Stimulated activated CD4-positive, alpha-beta T cell treated with anti-CD3 and anti-CD28 coated beads, Interleukin-12 subunit alpha, Interleukin-12 subunit beta, amount 100 ng/mL, for 48 hours (primary cell): ENCODE results near the gene RPL31.

ENCODE experiments used
- DNase-seq, 3 donors: peaks; one replicate each; pipeline ENCODE4 v3.0.0-alpha.2; 2020; ENCODE audit warnings: low read depth in 2 of 3, low spot score in 1 of 3

The RPL31 gene

DNA sequence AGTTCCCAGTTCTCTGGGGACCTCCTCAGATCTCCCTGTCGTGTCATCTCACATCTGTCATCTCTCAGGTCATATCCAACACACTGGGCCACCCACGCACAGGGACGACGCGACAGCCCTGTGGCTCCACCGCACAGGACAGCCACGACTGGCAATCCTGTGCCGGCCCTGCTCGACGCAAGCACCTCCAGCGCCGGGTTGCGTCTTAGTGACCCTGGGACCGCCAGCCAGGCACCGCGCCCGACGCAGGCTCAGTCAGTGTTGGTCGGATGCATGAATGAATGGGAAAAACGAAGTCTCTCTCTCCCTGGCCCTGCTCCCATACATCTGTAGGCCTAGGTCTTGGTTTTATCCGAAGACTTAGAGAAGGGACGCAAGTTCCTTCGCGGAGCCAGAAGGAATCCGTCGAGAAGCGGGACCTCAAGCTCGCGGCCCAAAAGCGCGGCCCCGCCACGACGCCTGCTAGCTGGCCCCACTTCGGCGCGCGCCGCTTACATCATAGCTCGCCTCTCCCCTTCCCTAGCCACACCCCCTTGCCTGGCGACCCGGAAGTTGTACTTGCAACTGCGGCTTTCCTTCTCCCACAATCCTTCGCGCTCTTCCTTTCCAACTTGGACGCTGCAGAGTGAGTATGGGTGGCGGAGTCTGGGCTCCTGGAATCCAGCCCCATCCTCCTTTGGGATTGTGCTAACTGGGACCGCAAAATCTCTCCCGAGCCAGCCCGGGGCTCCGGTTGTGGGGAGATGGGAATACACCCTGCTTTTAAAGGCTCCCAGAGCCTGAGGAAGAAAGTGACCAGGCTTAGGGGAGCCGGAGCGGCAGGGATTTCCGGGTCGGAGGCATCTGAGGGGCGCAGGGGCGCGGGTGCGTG, at the start of gene RPL31:
Gene RPL31 (plus strand): TSS at position 599 of the 871 bp plus-strand sequence. CDS start 413 bp downstream, outside the sequence.
- peak; percentile 93 to 97 (median 95) for DNase-seq

DNA sequence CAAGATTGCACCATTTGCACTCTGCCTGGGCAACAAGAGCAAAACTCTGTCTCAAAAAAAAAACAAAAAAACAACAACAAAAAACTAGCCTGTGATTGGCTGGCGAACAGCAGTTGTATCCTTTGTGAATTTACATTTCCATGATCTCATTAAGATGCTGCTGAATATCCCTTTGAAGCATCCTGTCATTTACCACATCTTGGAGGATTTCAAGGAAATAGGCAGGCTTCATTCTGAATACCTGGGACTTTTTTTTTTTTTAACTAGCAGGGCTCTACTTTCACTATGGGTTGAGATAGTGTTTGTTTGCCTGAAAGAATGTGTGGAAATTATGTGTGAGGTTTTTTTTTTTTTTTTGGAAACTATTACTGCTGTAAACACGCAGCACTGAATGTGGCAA, 49.6 kb upstream of the RPL31 start:
- DNase-seq, result no peak

DNA sequence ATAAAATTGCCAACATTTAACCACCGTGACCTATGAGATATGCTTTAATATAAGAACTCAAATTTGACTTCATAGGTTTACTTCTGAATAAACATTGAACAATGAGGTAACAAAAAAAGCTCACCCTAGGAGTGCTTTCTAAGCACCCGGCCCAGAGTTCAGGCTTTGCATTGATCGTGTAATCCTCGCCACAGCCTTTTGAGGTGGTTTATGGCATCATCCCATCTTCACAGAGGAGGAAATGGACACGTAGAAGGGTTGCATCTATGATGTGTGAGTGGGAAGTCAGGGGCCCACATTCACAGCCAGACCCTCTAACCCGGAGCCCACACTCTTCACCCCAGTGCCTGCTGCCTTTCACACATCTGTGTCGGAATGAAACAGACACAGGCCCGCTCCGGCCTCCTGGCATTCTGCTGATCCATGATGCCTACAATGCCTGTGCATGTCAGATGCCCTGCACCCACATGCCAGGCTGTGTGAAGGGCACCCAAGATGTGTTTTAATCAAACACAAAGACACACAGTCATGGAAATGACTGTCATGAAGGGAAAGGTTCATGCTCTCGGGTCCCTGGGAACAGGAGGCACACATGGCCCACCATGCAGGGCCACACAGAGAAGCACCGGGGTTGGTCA, 48.6 kb upstream of the RPL31 start:
- no peak for DNase-seq

DNA sequence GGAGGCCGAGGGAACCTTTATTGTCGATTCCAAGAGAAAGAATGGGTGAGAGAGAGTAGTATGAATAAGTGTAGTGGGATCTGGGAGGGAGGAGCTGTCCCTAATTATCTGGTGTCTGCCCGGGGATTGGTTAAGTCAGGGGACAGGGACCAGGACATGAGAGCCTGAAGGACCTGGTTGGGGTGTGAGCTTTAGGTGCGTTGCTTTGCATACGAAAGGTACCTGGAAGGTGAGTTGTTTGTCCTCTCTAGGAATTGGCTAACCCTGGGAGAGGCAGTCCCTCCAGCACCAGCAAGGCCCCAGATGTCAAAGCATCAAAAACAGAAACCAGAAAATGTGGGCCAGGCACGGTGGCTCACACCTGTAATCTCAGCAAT, 48.1 kb upstream of the RPL31 start:
- no peak for DNase-seq

DNA sequence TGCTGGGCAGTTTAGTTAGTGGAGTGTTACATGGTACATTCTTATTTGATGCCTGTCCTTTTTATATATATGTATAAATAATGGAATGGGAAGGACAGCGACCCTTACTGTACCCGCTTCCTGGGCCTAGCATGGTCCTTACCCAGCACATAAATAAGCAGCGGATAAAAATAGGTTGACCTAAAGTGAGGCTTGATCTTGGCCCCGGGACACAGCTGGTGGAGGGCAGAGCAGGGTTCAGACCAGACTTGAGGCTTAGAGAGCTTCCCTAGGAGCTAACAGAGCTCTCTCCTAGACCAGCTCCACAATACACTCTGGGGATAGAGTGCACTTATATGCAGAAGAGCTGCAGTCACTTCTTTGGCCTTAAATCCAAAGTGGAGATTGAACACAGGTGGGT, 46.9 kb upstream of the RPL31 start:
- DNase-seq, result no peak

DNA sequence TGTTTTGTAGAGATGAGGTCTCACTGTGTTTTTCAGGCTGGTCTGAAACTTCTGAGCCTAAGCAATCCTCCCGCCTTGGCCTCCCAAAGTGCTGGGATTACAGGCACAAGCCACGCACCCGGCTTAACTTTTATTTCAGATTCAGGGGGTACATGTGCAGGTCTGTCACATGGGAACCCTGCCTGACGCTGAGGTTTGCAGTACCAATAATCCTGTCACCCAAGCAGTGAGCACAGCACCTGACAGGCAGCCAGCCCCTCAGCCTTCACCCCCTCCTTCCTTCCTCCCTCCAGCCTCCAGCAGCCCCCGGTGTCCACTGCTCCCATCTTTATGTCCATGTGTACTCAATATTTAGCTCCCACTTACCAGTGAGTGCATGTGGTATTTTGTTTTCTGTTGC, 46.0 kb upstream of the RPL31 start:
- DNase-seq, result no peak

DNA sequence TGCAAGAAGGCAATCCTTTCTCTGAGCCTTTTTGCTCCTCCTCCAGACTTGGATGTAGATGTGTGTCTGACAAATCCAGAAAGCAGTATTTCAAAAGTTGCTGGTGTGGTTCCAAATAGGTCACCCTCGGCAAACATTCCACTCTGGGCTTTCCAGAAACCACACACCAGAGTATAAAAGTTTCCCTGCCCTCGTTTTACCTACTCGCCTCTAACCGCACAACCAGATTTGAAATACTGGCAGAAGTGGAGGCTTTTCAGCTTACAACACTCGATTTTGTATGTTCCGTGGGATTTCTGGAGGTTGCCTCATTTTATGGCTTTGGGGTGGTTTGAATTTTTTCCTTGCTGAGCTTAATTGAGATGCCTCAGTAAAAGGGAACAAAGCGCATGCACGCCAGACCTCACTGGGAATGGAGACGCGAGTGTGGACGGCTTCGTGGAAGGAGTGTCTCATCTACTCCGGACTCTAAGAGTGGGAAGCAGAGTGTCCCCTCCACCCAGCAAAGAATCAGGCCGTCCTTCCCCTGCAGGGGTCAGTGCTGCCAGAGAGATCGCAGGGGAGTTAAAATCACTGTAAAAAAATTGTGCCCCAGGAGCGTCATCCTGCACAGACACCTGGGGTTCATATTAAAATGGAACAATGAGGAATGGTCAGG, 44.0 kb upstream of the RPL31 start:
- DNase-seq, result no peak

DNA sequence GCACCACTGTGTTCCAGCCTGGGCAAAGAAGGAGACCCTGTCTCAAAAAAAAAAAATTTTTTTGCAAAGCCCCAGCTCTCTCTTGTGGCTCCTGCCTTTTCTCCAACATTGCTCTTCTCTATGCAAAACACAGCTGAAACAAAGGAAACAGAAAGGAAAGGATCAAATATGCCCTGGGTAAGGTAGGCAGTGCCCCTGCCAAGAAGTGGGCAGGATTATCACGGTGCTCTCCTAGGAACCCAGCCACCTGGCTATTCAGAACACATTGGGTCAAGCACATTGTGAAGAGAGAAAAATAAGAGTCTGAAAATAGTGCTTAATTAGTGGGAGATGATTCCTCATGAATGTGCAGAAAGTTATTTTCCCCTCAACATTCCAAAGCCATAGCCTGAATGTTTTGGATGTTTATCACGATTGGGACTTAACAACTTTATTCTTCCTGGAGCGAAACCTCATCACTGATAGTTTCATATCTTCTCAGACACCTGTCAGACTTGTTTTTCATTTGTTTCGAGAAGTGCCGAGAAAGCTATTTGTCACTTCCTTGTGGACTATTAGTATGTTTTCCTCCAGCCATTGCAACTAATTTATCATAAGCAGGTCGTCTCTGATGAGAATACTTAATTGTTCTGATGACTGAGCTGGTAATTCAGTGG, 42.7 kb upstream of the RPL31 start:
- no peak for DNase-seq

DNA sequence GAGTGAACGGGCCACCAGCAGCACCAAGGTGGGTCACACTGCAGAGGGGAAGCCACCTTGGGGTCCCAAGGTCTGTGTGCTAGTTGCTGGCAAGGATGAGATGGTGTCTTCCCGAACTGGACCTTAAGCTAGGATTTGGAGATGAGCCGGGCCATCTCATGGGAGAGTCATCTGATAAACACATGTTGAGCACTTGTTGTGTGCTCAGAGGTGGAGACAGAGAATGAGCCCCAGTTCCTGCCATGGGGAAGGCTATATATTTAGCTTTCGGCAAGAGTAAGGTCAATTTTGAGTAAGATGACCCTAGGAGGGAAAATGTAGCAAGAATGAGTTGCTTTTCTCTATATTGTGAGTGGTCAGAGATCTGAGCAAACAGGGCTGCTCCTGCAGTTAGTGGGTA, 41.4 kb upstream of the RPL31 start:
- DNase-seq, result no peak

DNA sequence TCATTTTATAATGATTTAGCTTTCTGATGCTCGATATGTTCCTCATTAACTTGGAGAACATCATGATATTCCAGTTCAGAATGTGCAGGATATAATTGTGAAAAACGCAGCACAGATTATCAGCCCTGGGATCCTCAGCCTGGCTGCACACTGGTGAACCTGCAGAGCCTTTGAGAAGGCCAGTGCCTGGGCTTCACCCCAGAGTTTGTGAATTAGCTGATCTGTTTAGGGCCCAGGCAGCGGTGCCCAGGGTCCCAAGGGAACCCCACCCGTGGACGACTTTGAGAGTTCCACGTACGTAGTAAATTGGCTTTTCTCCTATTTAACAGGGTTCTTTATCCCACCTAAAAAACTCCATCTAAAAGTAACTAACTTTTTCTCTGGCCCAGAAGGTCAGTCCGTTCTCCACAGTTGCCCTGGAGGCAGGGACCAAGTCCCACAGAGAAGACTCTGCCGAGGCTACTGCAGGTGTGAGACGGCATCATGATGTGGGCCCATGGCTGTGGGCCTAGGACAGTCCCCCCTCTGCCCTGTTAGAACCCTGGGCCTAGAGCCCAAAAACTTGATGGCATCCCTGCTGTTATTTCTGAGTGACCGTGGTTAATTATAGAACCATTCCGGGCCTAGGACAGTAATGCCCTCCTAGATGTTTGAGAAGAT, 39.6 kb upstream of the RPL31 start:
- no peak for DNase-seq

DNA sequence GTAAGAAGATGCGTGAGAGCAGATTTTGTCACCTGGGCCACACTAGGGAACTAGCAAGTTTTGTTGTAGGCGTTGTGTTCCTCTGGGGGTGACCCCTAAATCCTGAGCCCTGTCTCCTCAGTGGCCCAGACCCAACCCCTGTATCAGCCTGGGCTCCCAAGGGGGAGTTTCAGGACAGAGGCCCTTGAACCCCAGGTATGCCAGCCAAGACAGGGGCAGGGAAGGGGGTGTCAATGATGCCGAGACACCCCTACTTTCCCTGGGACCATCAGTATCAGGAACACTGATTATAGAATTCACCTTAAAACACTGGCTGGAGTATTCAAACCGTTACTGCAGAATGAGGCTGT, 39.1 kb upstream of the RPL31 start:
- DNase-seq, result no peak

DNA sequence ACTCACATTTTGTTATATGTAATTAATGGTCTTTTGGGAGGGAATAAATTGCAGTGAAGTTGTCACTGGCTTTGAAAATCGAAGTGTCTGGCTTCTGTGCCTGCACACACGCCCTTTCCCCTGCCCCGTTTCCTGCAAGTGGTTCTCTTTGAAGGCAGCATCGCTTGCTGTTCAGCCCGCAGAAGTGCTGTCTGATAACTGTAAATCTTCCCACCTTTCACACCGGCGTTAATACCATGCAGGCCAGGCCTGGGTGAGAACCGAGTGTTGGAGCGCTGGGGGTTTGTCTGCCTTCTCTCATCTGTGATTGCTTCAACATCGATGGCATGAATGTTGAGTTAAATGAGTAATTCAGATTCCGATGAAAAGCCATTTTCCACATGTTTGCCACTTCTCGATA, 37.9 kb upstream of the RPL31 start:
- DNase-seq, result no peak

DNA sequence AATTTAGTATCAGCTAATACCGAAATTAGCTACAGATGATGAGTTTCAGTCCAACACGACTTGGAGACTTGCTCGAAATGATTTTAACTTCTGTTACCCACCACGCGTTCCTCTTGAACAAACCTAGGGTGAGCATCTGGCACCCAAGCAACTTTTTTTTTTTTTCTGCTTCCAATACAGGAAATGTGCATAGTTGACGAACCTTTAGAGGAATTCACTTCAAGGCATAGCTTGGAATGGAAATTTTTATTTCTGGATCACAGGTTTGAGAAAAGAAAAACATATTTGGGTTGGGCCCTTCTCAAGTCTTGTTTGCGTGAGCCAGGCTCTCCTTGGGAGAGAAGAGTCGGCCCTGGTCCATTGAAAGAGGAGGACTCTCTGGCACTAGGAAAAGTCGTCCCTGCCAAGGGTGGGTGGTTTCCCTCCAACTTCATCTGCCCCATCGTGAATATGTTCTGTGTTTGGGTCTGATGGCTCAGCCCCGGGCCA, 37.4 kb upstream of the RPL31 start:
- DNase-seq, result no peak

DNA sequence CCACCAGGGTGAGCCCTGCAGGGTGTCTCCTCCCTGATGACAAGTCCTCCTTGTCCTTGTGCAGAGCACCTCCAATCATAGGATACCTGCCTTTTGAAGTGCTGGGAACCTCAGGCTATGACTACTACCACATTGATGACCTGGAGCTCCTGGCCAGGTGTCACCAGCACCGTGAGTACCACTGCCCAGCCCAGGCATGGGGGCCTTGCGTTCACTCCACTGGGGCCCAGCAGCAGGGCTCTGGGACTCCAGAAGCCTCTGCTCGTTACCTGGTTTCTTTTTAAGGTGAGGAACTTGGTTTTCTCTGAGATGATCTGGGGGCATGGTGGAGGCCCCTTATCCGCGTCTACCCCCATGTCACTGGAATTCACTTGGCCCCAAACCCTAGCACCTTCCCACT, 36.5 kb upstream of the RPL31 start:
- DNase-seq, result no peak

DNA sequence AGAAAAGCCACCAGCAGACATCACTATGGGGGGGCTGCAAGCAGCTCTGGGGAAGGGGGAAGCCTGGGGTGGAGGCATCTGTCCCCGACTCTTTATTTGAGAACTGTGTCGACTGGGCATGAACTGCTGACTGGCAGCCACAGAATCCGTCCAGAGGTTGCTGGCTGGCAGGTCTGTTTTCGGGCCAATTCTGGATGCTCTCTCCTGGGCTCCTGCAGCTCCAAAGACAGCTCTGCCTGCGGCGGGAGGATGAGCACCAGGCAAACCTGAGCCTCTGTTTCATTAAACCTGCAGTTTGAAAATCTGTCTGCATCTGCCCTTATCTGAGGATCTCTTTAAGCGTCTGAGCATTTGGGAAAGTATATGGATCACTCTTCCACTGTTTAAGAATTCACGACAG, 34.4 kb upstream of the RPL31 start:
- no peak for DNase-seq

DNA sequence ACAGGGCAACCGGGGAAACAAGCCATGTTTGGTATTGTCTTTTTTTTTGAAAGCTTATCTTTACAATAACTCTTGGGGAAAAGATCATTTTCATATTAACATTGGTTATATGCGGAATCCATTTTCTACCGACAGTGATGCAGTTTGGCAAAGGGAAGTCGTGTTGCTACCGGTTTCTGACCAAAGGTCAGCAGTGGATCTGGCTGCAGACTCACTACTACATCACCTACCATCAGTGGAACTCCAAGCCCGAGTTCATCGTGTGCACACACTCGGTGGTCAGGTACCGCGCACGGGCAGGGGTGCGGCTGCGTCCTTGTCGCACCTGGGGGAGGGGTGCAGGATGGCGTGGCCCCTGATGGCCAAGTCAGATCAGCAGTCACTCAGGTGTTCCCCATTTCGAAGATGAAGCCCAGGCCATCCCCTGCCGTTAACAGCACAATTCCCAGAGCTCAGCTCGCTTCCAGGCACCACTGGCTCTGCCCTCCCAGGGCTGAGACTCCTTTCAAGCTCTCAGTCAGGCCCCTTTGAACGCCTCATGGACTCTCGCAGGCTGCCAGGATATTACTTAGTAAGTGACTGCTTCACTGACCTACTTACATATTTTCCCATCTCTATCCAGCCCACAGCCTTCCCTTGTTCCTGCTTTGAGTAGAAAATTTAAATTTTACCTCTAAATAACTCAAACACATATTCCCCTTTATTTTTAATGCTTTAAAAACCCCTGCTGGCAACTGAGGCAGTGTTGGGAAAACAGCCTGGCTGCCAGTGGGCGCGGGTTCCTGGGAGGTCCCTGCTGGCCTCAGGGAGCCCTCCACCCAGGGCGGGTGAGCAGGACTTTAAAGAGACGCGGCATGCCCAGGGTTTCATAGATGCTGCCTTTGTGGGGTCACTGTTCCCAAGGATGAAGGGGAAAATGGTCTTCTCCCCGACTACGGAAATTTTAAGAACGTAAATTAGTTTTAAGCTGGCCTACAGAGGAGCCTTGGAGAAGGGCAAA, 33.6 kb upstream of the RPL31 start:
- no peak for DNase-seq

DNA sequence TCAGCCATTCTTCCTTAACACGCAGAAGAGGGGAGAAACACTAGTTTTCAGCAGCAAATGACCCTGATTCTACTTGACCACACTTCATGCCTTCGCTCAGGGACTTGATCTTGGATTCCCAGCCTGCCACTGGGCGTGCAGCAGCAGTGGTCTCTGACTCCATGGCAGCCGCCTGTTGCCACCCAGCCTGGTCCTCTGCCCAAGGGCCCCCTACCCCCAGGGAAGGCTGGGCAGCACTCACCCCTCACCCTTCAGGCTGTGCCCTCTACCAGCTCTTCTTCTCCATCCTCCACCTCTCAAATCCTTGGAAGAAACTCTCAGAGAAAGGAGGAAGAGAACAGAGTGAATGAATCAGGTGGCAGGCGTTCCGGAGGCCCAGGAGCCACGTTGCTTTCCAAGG, 32.1 kb upstream of the RPL31 start:
- DNase-seq, result no peak

DNA sequence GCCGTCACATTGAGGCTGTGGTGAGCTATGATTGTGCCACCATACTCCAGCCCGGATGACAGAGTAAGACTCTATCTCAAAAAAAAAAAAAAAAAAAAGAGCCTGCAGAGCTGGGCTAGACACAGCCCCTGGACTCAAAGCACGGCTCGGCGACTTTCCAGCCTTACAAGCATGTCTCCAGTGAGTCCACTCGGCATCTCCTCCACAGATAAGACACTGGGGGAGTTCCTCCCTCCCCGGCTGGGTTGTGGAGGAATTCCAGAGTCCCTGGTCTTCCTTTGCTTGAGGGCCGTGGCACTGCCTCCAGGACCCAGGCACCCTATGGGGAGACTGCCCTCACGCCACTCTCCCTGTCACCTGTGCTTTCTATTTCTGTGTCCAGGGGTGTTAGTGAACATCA, 30.9 kb upstream of the RPL31 start:
- no peak for DNase-seq

DNA sequence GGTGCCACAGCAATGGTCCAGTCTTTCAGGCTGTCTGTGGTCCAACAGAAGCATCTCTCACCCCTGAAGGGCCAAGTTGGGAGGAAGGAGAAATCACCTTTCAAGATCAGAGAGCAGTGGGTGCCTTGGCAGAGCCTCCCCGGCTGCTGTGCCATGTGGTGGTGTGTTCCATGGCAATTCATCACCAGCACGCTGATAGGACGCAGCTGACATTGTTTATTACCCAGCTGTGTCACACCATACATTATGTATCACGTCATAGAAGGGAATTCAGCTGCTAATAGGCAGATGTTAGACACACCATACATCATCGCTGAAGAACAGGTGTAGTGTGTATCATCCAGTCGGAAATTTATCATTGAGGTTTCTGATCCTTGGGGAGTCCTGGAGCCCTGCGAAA, 29.6 kb upstream of the RPL31 start:
- no peak for DNase-seq
